ENCODE measurements around the gene CAST. TPM values are rescaled to one million over a fixed set of nuclear protein-coding genes. Genes with fewer than 3 reads are reported as not detected.

Gene CAST
- total RNA-seq, 2 donors from 2014 or later, result 251 to 256 TPM

DNA sequence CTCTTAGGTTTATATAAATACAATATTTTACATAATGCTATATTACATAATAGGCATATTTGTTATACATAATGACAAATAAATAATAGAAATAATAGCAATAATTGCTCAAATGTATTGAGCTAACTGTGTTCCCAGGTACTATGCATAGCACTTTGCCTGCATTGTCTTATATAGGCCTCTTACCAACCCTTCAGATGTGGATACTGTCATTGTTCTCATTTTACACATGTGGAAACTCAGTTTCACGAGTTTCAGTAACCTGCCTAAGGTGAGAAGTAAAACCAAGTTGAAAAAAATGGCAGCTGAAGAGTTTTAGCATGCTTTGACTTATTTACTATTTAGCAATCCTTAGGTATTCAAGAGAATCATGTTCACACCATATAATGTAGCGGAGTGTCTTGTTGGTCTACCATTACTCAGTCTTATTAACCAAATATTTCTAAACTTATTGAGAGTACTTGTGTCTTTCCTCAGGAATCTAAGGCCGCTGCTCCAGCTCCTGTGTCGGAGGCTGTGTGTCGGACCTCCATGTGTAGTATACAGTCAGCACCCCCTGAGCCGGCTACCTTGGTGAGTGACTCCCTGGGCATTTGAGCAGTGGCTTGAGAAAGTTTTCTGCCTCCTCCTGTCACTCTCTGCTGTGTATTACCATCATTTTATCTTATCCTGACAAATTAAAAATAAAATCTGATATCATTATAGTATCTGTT is 88.1 kb downstream of the CAST start:
- 93% methylated on average over 6 of the region's 6 CpGs for WGBS
- Histone ChIP-seq H3K4me3 (no peak overlapping the region), H3K27ac (no peak overlapping the region), H3K36me3 (peaks cover 3 to 11% of the 10 kb centered on the region in 2 donors), H3K27me3 (replicated peaks; ENCODE audit: insufficient read depth) (no peaks in the 10 kb centered on the region), H3K9me3 (no peaks in the 10 kb centered on the region), H3K4me1 (replicated peaks) (no peaks in the 10 kb centered on the region)
- no peak for TF ChIP-seq CTCF (IDR thresholded peaks at IDR 0.05)
- no peak for TF ChIP-seq POLR2A (IDR thresholded peaks at IDR 0.05)
- no peak for TF ChIP-seq POLR2AphosphoS5 (IDR thresholded peaks at IDR 0.05)
- DNase-seq (ENCODE audit: low spot score), result no peak
- intact Hi-C loops (cut with DNase I), result loop anchor here (5.0 to 10.0 kb wide), 3 partner anchors 55 to 412 kb away; partner anchors contain the start of genes ERAP1 and LNPEP

- H3K4me3 ChIP-seq, result no peak overlapping the region
- H3K9me3 ChIP-seq, result no peaks in the 10 kb centered on the region
- peaks cover 3 to 11% of the 10 kb centered on the region in 2 donors for H3K36me3 ChIP-seq
- no peak for DNase-seq (ENCODE audit: low spot score)
- no peaks in the 10 kb centered on the region for H3K27me3 ChIP-seq (replicated peaks; ENCODE audit: insufficient read depth)
- H3K27ac ChIP-seq, result no peak overlapping the region
- no peaks in the 10 kb centered on the region for H3K4me1 ChIP-seq (replicated peaks)
- TF ChIP-seq POLR2A (IDR thresholded peaks at IDR 0.05) (no peak), POLR2AphosphoS5 (IDR thresholded peaks at IDR 0.05) (no peak), CTCF (IDR thresholded peaks at IDR 0.05) (no peak)
- intact Hi-C loops (cut with DNase I), result loop anchor here (5.0 to 10.0 kb wide), 3 partner anchors 53 to 411 kb away; partner anchors contain the start of genes ERAP1 and LNPEP
- 55% methylated on average over 6 of the region's 6 CpGs for whole genome bisulfite sequencing
These were observed 89.3 kb downstream of the CAST start for GRCh38 chr5:96751203-96752169.

- Histone ChIP-seq H3K9me3 (no peaks in the 10 kb centered on the region), H3K36me3 (peaks cover 3 to 11% of the 10 kb centered on the region in 2 donors), H3K27ac (no peak overlapping the region), H3K4me3 (no peak overlapping the region), H3K27me3 (replicated peaks; ENCODE audit: insufficient read depth) (no peaks in the 10 kb centered on the region), H3K4me1 (replicated peaks) (no peaks in the 10 kb centered on the region)
- intact Hi-C loops (cut with DNase I), result loop anchor here (5.0 to 10.0 kb wide), 3 partner anchors 52 to 410 kb away; partner anchors contain the start of genes ERAP1 and LNPEP
- DNase-seq (ENCODE audit: low spot score), result peak; percentile 52
- TF ChIP-seq POLR2AphosphoS5 (IDR thresholded peaks at IDR 0.05), result no peak
- TF ChIP-seq CTCF (IDR thresholded peaks at IDR 0.05), result peak; percentile 34 to 51 (median 49)
These were observed 90.3 kb downstream of the CAST start for GRCh38 chr5:96752341-96753016.

DNA sequence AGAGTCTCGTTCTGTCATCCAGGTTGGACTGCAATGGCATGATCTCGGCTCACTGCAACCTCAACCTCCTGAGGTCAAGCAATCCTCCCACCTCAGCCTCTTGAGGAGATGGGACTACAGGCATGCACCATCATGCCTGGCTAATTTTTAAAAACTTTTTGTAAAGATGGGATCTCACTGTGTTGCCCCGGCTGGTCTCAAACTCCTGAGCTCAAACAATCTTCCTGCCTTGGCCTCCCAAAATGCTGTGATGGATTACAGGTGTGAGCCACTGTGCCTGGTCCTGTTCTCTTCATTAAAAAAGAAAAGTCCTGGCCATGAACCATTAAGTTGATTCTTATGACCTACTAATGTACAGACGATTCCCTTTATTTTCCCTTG is 90.8 kb downstream of the CAST start:
- no peak for DNase-seq (ENCODE audit: low spot score)
- peaks cover 3 to 11% of the 10 kb centered on the region in 2 donors for H3K36me3 ChIP-seq
- no peaks in the 10 kb centered on the region for H3K4me1 ChIP-seq (replicated peaks)
- no peak overlapping the region for H3K4me3 ChIP-seq
- H3K27ac ChIP-seq, result no peak overlapping the region
- no peaks in the 10 kb centered on the region for H3K27me3 ChIP-seq (replicated peaks; ENCODE audit: insufficient read depth)
- TF ChIP-seq POLR2A (IDR thresholded peaks at IDR 0.05) (no peak), CTCF (IDR thresholded peaks at IDR 0.05) (no peak), POLR2AphosphoS5 (IDR thresholded peaks at IDR 0.05) (no peak)
- H3K9me3 ChIP-seq, result no peaks in the 10 kb centered on the region
- 94% methylated on average over 4 of the region's 4 CpGs for WGBS
- intact Hi-C loops (cut with DNase I), result loop anchor here (5.0 to 10.0 kb wide), 3 partner anchors 52 to 409 kb away; partner anchors contain the start of genes ERAP1 and LNPEP
